ENCODE measurements around the gene DRG2. TPM values are rescaled to one million over a fixed set of nuclear protein-coding genes. Genes with fewer than 3 reads are reported as not detected.

DRG2 gene
- total RNA-seq, 1 donor from 2014 or later = 35.1 TPM

DNA sequence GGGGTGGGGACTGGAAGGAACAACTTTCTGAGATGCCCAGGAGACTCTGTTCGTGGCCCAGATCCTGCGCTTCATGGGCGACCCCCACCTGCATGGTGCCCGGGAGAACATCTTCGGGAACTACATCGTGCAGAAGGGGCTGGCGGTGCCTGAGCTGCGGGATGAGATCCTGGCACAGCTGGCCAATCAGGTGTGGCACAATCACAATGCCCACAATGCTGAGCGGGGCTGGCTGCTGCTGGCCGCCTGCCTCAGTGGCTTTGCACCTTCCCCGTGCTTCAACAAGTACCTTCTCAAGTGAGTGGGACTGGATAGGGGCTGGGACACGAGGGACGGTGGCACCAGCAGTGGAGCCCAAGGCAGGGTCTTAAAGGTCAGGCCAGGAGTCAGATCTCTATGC lies 58.1 kb downstream of the DRG2 start:
- H3K27me3 ChIP-seq = no peaks in the 10 kb centered on the region
- no peaks in the 10 kb centered on the region for H3K4me1 ChIP-seq
- no peaks in the 10 kb centered on the region for H3K9me3 ChIP-seq
- no peak for ATAC-seq
- H3K4me3 ChIP-seq = no peak overlapping the region
- TF ChIP-seq, protein P1, sequence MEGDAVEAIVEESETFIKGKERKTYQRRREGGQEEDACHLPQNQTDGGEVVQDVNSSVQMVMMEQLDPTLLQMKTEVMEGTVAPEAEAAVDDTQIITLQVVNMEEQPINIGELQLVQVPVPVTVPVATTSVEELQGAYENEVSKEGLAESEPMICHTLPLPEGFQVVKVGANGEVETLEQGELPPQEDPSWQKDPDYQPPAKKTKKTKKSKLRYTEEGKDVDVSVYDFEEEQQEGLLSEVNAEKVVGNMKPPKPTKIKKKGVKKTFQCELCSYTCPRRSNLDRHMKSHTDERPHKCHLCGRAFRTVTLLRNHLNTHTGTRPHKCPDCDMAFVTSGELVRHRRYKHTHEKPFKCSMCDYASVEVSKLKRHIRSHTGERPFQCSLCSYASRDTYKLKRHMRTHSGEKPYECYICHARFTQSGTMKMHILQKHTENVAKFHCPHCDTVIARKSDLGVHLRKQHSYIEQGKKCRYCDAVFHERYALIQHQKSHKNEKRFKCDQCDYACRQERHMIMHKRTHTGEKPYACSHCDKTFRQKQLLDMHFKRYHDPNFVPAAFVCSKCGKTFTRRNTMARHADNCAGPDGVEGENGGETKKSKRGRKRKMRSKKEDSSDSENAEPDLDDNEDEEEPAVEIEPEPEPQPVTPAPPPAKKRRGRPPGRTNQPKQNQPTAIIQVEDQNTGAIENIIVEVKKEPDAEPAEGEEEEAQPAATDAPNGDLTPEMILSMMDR (IDR thresholded peaks at IDR 0.05) = no peak
- intact Hi-C loops (cut with DNase I) = no loop called here
- H3K36me3 ChIP-seq = no peaks in the 10 kb centered on the region
- no peak overlapping the region for H3K27ac ChIP-seq
- DNase-seq = no peak

DNA sequence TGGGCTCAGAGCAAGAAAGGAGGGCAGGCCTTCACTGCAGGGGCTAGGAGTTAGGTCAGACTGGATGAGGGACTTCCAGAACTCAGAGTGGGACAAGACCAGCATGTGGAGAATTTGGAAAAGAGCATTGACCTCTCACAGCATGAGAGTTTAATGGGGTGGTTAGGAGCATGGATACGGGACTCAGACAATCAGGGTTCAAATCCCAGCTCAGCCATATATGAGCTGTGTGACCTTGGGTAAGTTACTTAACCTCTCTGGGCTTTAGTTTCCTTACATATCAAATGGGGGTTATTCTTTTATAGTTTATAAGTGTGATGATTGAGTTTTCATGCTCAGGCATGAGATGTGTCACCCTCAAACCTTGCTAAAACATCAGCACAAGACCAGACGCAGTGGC lies 58.5 kb downstream of the DRG2 start:
- Histone ChIP-seq H3K4me3 (no peak overlapping the region), H3K4me1 (no peaks in the 10 kb centered on the region), H3K27ac (no peak overlapping the region), H3K36me3 (no peaks in the 10 kb centered on the region), H3K9me3 (no peaks in the 10 kb centered on the region), H3K27me3 (no peaks in the 10 kb centered on the region)
- TF ChIP-seq, protein P1 (IDR thresholded peaks at IDR 0.05) = no peak
- DNase-seq (no peak), ATAC-seq (no peak)
- intact Hi-C loops (cut with DNase I) = no loop called here

DNA sequence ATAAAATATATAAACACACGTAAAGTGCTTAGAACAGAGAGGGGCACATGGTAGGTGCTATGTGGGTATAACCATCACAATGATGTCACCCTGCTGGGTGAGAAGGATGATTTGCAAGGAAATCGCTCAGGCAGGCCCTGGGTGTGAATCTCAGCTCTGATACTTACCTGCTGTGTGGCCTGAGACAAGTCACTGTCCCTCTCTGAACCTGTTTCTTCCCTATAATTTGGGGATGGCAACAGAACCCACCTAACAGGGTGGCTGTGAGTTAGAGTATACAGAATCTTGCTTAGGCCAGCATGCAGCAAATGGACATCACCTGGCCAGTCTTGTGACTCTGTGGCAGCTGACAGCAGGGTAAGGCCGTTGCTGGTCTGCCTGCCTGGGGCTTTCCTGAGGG lies 59.2 kb downstream of the DRG2 start:
- no peaks in the 10 kb centered on the region for H3K9me3 ChIP-seq
- DNase-seq (no peak), ATAC-seq (no peak)
- H3K4me1 ChIP-seq = no peaks in the 10 kb centered on the region
- H3K4me3 ChIP-seq = no peak overlapping the region
- H3K27ac ChIP-seq = no peak overlapping the region
- H3K36me3 ChIP-seq = no peaks in the 10 kb centered on the region
- TF ChIP-seq, protein P1 (IDR thresholded peaks at IDR 0.05) = no peak
- intact Hi-C loops (cut with DNase I) = no loop called here
- no peaks in the 10 kb centered on the region for H3K27me3 ChIP-seq

DNA sequence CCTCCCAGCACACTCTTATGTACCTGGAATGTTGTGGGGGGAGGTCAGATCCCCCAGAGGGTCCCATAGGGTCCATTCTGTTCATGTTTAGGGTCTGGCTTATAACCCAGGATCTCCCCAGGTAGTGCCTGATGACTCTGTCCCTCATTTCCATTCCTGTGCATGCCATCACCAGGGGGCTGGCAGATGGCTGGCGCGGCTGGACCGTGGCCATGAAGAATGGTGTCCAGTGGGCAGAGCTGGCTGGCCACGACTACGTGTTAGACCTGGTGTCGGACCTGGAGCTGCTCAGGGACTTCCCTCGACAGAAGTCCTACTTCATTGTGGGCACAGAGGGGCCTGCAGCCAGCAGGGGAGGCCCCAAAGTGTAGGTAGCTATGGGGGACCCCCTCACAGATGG lies 60.8 kb downstream of the DRG2 start:
- intact Hi-C loops (cut with DNase I) = no loop called here
- Histone ChIP-seq H3K9me3 (no peaks in the 10 kb centered on the region), H3K36me3 (no peaks in the 10 kb centered on the region), H3K27me3 (no peaks in the 10 kb centered on the region), H3K27ac (no peak overlapping the region), H3K4me1 (peaks cover 8% of the 10 kb centered on the region), H3K4me3 (no peak overlapping the region)
- ATAC-seq (no peak), DNase-seq (no peak)
- TF ChIP-seq, protein P1 (IDR thresholded peaks at IDR 0.05) = no peak

DNA sequence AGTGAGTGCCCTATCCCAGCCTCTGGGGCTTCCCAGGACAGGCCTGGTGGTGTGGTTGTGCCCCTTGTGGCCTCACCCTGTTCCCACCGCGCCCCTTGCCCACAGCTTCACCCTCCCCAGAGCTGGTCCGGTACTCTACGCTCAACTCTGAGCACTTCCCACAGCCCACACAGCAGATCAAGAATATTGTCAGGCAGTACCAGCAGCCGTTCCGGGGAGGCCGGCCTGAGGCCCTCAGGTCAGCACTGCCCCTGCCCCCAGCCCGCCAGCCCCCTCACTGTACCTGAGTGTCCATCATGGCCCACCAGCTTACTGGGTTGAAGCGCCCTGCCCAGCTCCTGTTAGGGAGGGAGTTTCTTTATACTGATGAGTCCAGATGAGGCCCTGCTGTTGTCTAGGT lies 63.5 kb downstream of the DRG2 start:
- H3K36me3 ChIP-seq = no peaks in the 10 kb centered on the region
- TF ChIP-seq, protein P1 (IDR thresholded peaks at IDR 0.05) = no peak
- no peak overlapping the region for H3K27ac ChIP-seq
- intact Hi-C loops (cut with DNase I) = no loop called here
- H3K9me3 ChIP-seq = no peaks in the 10 kb centered on the region
- no peak for ATAC-seq
- H3K4me3 ChIP-seq = no peak overlapping the region
- DNase-seq = no peak
- H3K4me1 ChIP-seq = peaks cover 12% of the 10 kb centered on the region
- H3K27me3 ChIP-seq = no peaks in the 10 kb centered on the region

DNA sequence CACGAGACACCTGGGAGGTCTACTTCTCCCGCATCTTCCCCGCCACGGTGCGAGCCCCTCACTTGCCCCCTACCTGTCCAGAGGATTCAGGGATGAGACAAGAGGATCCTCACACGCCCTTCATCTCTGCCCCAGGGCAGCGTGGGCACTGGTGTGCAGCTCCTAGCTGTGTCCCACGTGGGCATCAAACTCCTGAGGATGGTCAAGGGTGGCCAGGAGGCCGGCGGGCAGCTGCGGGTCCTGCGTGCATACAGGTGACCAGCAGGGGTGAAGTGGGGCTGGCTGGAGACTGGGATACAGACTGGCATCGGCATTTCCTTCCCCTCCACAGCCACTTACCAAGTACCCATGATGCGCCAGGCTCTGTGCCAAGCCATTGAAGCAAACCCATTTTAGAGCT lies 67.4 kb downstream of the DRG2 start:
- no peak for DNase-seq
- Histone ChIP-seq H3K9me3 (no peaks in the 10 kb centered on the region), H3K27me3 (no peaks in the 10 kb centered on the region), H3K36me3 (no peaks in the 10 kb centered on the region), H3K4me1 (peaks cover 18% of the 10 kb centered on the region), H3K27ac (no peak overlapping the region), H3K4me3 (no peak overlapping the region)
- intact Hi-C loops (cut with DNase I) = no loop called here
- TF ChIP-seq, protein P1 (IDR thresholded peaks at IDR 0.05) = no peak
- ATAC-seq = no peak

Data from upper lobe of right lung (tissue), 1 donor.